Neural progenitor cell (in vitro differentiated cells): ENCODE results near the gene AMN. TPM values are rescaled to one million over a fixed set of nuclear protein-coding genes. Genes with fewer than 3 reads are reported as not detected.

ENCODE experiments used
- DNase-seq: peaks from one replicate; pipeline ENCODE4 v3.0.0-alpha.2; 2016; ENCODE audit warnings: low spot score
- H2AFZ ChIP-seq: fragments of 200-600 bp; sonication (generic); replicated peaks from 2 replicates; pipeline ENCODE4 v1.6.1; 2016; ENCODE audit warnings: antibody characterized with exemption
- H3F3A ChIP-seq: fragments of 200-600 bp; sonication (generic); 2 replicates; pipeline ENCODE4 v1.6.1; 2016; ENCODE audit warnings: antibody characterized with exemption, low read depth
- H3K27ac ChIP-seq: fragments of 200-600 bp; sonication (generic); 2 replicates; pipeline ENCODE4 v1.5.1; 2016; ENCODE audit warnings: mild to moderate bottlenecking
- H3K27me3 ChIP-seq: fragments of 200-600 bp; sonication (generic); 2 replicates; pipeline ENCODE4 v1.6.1; 2016; ENCODE audit warnings: mild to moderate bottlenecking, moderate library complexity
- H3K36me3 ChIP-seq: fragments of 200-600 bp; sonication (generic); 2 replicates; pipeline ENCODE4 v1.5.1; 2016
- H3K4me1 ChIP-seq: fragments of 200-600 bp; sonication (generic); 2 replicates; pipeline ENCODE4 v1.6.1; 2016; ENCODE audit warnings: mixed run types
- H3K4me2 ChIP-seq: fragments of 200-600 bp; sonication (generic); 2 replicates; pipeline ENCODE4 v1.6.1; 2016
- H3K4me3 ChIP-seq: fragments of 200-600 bp; sonication (generic); 2 replicates; pipeline ENCODE4 v1.5.1; 2016
- H3K79me2 ChIP-seq: fragments of 200-600 bp; sonication (generic); 2 replicates; pipeline ENCODE4 v1.6.1; 2016; ENCODE audit warnings: low read depth
- H3K9ac ChIP-seq: fragments of 200-600 bp; sonication (generic); 2 replicates; pipeline ENCODE4 v1.6.1; 2016
- H3K9me3 ChIP-seq: fragments of 200-600 bp; sonication (generic); 2 replicates; pipeline ENCODE4 v1.5.1; 2016; ENCODE audit warnings: low read depth
- H4K20me1 ChIP-seq: fragments of 200-600 bp; sonication (generic); 2 replicates; pipeline ENCODE4 v1.6.1; 2016; ENCODE audit warnings: low read depth
- H3K27ac Mint-ChIP-seq: 3 replicates; pipeline ENCODE4 v1.8.0; 2021; ENCODE audit warnings: mixed read lengths
- H3K27me3 Mint-ChIP-seq: 2 replicates; pipeline ENCODE4 v1.8.0; 2022; ENCODE audit warnings: low read depth, mild to moderate bottlenecking, inconsistent platforms, moderate library complexity, mixed read lengths; ENCODE audit not compliant: insufficient read depth
- H3K36me3 Mint-ChIP-seq: 3 replicates; pipeline ENCODE4 v1.8.0; 2021; ENCODE audit warnings: mixed read lengths
- H3K4me1 Mint-ChIP-seq: 3 replicates; pipeline ENCODE4 v1.8.0; 2021; ENCODE audit warnings: mixed read lengths
- H3K4me3 Mint-ChIP-seq: 3 replicates; pipeline ENCODE4 v1.8.0; 2021; ENCODE audit warnings: mild to moderate bottlenecking, moderate library complexity, mixed read lengths
- H3K9me3 Mint-ChIP-seq: 3 replicates; pipeline ENCODE4 v1.8.0; 2020; ENCODE audit warnings: mixed read lengths
- EZH2 ChIP-seq: fragments of 200-600 bp; sonication (generic); IDR thresholded peaks from 2 replicates; pipeline ENCODE4 v1.6.1; 2017; ENCODE audit warnings: antibody characterized with exemption, mild to moderate bottlenecking, moderate library complexity
- EZH2phosphoT487 ChIP-seq: fragments of 200-600 bp; sonication (generic); IDR thresholded peaks from 2 replicates; pipeline ENCODE4 v1.6.1; 2017; ENCODE audit warnings: antibody characterized with exemption
- total RNA-seq: library from RNA; depleted of rRNA; stranded (reverse); fragments of >200 nt; gene quantifications from 2 replicates; pipeline ENCODE4 v1.2.3, GENCODE V29; 2015; ENCODE audit warnings: low replicate concordance
- TF ChIP-seq, protein P1 (sequence below): fragments of 200-600 bp; sonication (generic); IDR thresholded peaks from 2 replicates; pipeline ENCODE4 v1.5.1; 2017; ENCODE audit warnings: antibody characterized with exemption, mild to moderate bottlenecking

The AMN gene
- total RNA-seq, 1 donor from 2014 or later: not detected

DNA sequence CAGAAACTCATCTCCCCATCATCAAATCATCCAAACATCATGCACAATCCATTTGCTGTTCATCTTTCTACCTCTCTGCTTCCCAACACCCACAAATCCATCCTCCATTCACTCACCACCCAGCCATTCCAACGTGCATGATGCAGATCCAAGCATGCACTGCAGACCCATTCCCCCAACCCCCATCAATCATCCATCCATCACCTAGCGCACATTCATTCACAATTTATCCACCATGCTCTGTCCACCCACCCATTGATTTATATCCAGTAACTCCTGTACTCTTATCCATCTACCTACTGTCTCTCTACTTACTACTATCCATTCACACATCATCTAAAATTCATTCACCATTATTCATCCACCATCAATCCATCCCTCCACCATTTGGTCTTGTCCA, 4.0 kb upstream of the AMN start:
- H4K20me1 ChIP-seq: no peaks in the 10 kb centered on the region
- no peak overlapping the region for H2AFZ ChIP-seq
- no peaks in the 10 kb centered on the region for H3K36me3 ChIP-seq
- Mint-ChIP-seq H3K36me3 (no peaks in the 10 kb centered on the region), H3K4me1 (no peaks in the 10 kb centered on the region), H3K4me3 (no peak overlapping the region), H3K27me3 (peaks cover 2% of the 10 kb centered on the region), H3K27ac (no peak overlapping the region), H3K9me3 (no peaks in the 10 kb centered on the region)
- H3K27ac ChIP-seq: no peak overlapping the region
- no peaks in the 10 kb centered on the region for H3F3A ChIP-seq
- no peak for DNase-seq
- no peaks in the 10 kb centered on the region for H3K79me2 ChIP-seq
- H3K27me3 ChIP-seq: peaks cover 32% of the 10 kb centered on the region
- H3K4me1 ChIP-seq: peaks cover 6% of the 10 kb centered on the region
- no peak overlapping the region for H3K9ac ChIP-seq
- no peaks in the 10 kb centered on the region for H3K9me3 ChIP-seq
- H3K4me3 ChIP-seq: no peak overlapping the region
- H3K4me2 ChIP-seq: no peak overlapping the region
- TF ChIP-seq, protein P1, sequence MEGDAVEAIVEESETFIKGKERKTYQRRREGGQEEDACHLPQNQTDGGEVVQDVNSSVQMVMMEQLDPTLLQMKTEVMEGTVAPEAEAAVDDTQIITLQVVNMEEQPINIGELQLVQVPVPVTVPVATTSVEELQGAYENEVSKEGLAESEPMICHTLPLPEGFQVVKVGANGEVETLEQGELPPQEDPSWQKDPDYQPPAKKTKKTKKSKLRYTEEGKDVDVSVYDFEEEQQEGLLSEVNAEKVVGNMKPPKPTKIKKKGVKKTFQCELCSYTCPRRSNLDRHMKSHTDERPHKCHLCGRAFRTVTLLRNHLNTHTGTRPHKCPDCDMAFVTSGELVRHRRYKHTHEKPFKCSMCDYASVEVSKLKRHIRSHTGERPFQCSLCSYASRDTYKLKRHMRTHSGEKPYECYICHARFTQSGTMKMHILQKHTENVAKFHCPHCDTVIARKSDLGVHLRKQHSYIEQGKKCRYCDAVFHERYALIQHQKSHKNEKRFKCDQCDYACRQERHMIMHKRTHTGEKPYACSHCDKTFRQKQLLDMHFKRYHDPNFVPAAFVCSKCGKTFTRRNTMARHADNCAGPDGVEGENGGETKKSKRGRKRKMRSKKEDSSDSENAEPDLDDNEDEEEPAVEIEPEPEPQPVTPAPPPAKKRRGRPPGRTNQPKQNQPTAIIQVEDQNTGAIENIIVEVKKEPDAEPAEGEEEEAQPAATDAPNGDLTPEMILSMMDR: no peak
- TF ChIP-seq EZH2 (no peak), EZH2phosphoT487 (no peak)

DNA sequence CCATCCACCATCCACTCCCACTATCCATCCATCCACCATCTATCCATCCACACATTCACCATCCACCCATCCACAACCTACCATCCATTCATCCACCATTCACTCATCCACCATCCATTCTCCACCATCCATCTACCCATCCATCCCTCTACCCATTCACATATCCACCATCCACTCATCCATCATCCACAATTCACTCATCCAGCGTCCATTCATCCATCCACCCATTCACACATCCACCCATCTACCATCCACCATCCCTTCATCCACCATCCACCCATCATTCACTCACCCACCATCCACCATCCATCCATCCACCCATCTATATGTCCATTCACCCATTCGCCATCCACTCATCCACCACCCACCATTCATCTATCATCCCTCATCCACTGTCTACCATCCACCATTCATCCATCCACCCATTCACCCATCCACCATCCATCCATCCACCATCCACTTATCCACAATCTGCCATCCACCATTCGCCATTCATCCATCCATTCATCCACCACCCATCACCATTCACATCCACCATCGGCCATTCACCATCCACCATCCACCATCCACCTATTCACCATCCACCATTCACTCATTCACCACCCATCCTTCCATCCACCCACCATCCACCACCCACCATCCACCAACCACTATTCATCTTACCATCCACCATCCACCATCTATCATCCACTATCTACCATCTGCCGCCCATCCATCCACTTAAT, 2.0 kb upstream of the AMN start:
- Histone ChIP-seq H3F3A (no peaks in the 10 kb centered on the region), H3K4me2 (no peak overlapping the region), H2AFZ (no peak overlapping the region), H4K20me1 (no peaks in the 10 kb centered on the region), H3K9me3 (no peaks in the 10 kb centered on the region), H3K27me3 (peaks cover 52% of the 10 kb centered on the region), H3K9ac (no peak overlapping the region), H3K27ac (no peak overlapping the region), H3K36me3 (no peaks in the 10 kb centered on the region), H3K4me3 (no peak overlapping the region), H3K79me2 (no peaks in the 10 kb centered on the region), H3K4me1 (peaks cover 12% of the 10 kb centered on the region)
- H3K27me3 Mint-ChIP-seq: peaks cover 2% of the 10 kb centered on the region
- DNase-seq: no peak
- H3K4me1 Mint-ChIP-seq: peaks cover 3% of the 10 kb centered on the region
- H3K36me3 Mint-ChIP-seq: no peaks in the 10 kb centered on the region
- no peak overlapping the region for H3K27ac Mint-ChIP-seq
- TF ChIP-seq, protein P1: no peak
- no peak for TF ChIP-seq EZH2
- no peak for TF ChIP-seq EZH2phosphoT487
- H3K4me3 Mint-ChIP-seq: no peak overlapping the region
- no peaks in the 10 kb centered on the region for H3K9me3 Mint-ChIP-seq

DNA sequence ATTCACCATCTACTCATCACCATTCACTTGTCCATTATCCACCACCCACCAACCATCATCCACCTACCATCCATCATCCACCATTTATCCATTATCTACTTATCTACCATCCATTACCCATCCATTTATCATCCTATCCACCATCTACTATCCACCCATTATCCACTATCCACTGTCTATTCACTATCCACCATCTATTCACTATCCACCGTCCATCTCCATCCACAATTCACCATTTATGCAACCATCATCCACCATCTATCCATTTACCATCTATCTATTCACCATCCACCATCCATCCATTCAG, 1.5 kb upstream of the AMN start:
- Histone ChIP-seq H3K27ac (no peak overlapping the region), H3K4me1 (peaks cover 15% of the 10 kb centered on the region), H3K27me3 (peaks cover 58% of the 10 kb centered on the region), H3K9ac (no peak overlapping the region), H3K36me3 (no peaks in the 10 kb centered on the region), H2AFZ (no peak overlapping the region), H4K20me1 (no peaks in the 10 kb centered on the region), H3K79me2 (no peaks in the 10 kb centered on the region), H3F3A (no peaks in the 10 kb centered on the region), H3K4me2 (no peak overlapping the region), H3K4me3 (no peak overlapping the region), H3K9me3 (no peaks in the 10 kb centered on the region)
- H3K27ac Mint-ChIP-seq: no peak overlapping the region
- TF ChIP-seq EZH2phosphoT487: no peak
- TF ChIP-seq, protein P1: no peak
- TF ChIP-seq EZH2: no peak
- no peaks in the 10 kb centered on the region for H3K9me3 Mint-ChIP-seq
- no peak for DNase-seq
- H3K36me3 Mint-ChIP-seq: no peaks in the 10 kb centered on the region
- H3K4me1 Mint-ChIP-seq: peaks cover 6% of the 10 kb centered on the region
- peaks cover 6% of the 10 kb centered on the region for H3K27me3 Mint-ChIP-seq
- H3K4me3 Mint-ChIP-seq: no peak overlapping the region
